H1 (cell line): ENCODE data around the gene RIPOR3. TPM values are rescaled to one million over a fixed set of nuclear protein-coding genes. Genes with fewer than 3 reads are reported as not detected.

Experiments used
- CTCF ChIA-PET: fragments of 300-600 bp; sonication (Branson Sonifier 250); formaldehyde crosslinking; loops from one replicate; lab custom pipeline; 2021; ENCODE audit not compliant: partially characterized antibody; lab: Charles Lee
- POLR2A ChIA-PET: fragments of 300-600 bp; sonication (Branson Sonifier 250); formaldehyde crosslinking; loops from one replicate; lab custom pipeline; 2021; ENCODE audit warnings: inconsistent platforms; ENCODE audit not compliant: partially characterized antibody; lab: Charles Lee
- DNase-seq, 2 experiments: peaks; one replicate each; pipeline versions ENCODE4 v3.0.0 to v3.0.0-alpha.2; 2010 to 2022; ENCODE audit warnings: low spot score in 2 of 2, low read depth in 1 of 2, mixed read lengths in 1 of 2
- FAIRE-seq: peaks from 2 replicates; lab custom pipeline; 2011; peaks lifted over from hg19 to GRCh38; lab: Jason Lieb, UNC
- H2AFZ ChIP-seq: 2 replicates; pipeline ENCODE4 v1.8.1; 2012; ENCODE audit warnings: low read length, inconsistent platforms
- H2AK5ac ChIP-seq: 2 replicates; pipeline ENCODE4 v1.6.1; 2013; ENCODE audit warnings: low read depth, low read length
- H2BK120ac ChIP-seq: replicated peaks from 2 replicates; pipeline ENCODE3; 2013; ENCODE audit warnings: low read depth, low read length, inconsistent platforms
- H2BK12ac ChIP-seq: 2 replicates; pipeline ENCODE4 v1.6.1; 2013; ENCODE audit warnings: low read depth, low read length
- H2BK15ac ChIP-seq: 2 replicates; pipeline ENCODE4 v1.6.1; 2013; ENCODE audit warnings: low read length
- H2BK20ac ChIP-seq: 2 replicates; pipeline ENCODE4 v1.6.1; 2013; ENCODE audit warnings: low read length
- H2BK5ac ChIP-seq: 2 replicates; pipeline ENCODE4 v1.6.1; 2013; ENCODE audit warnings: low read depth, low read length
- H3K14ac ChIP-seq: 2 replicates; pipeline ENCODE4 v1.6.1; 2013; ENCODE audit warnings: inconsistent platforms; ENCODE audit not compliant: insufficient read length
- H3K18ac ChIP-seq: 2 replicates; pipeline ENCODE4 v1.6.1; 2013; ENCODE audit warnings: low read length; ENCODE audit errors: extremely low read depth
- H3K23ac ChIP-seq: 2 replicates; pipeline ENCODE4 v1.6.1; 2013; ENCODE audit warnings: inconsistent platforms; ENCODE audit not compliant: insufficient read length
- H3K23me2 ChIP-seq: 2 replicates; pipeline ENCODE4 v1.6.1; 2013; ENCODE audit warnings: low read depth, low read length
- H3K27ac ChIP-seq: 2 replicates; pipeline ENCODE4 v1.6.1; 2011; ENCODE audit warnings: low read depth, low read length, inconsistent platforms
- H3K27me3 ChIP-seq, 4 experiments: replicated peaks in 1 of 4; 1 replicate in 1 of 4; 2 replicates in 3 of 4; pipeline versions ENCODE4 v1.6.1 to v1.8.1; 2011 to 2013; ENCODE audit warnings: low read length in 3 of 4, mild to moderate bottlenecking in 3 of 4, inconsistent platforms in 2 of 4, mixed read lengths in 2 of 4, moderate library complexity in 1 of 4; ENCODE audit not compliant: control insufficient read depth in 3 of 4, insufficient read depth in 3 of 4; ENCODE audit errors: extremely low read depth in 1 of 4
- H3K36me3 ChIP-seq, 4 experiments: 2 replicates each; pipeline versions ENCODE4 v1.6.1 to v1.8.1; 2011 to 2013; ENCODE audit warnings: mild to moderate bottlenecking in 4 of 4, low read length in 3 of 4, moderate library complexity in 2 of 4, control low read depth in 1 of 4, inconsistent platforms in 1 of 4; ENCODE audit not compliant: insufficient read depth in 4 of 4, control insufficient read depth in 2 of 4
- H3K4ac ChIP-seq: replicated peaks from 2 replicates; pipeline ENCODE3; 2013; ENCODE audit warnings: low read length, low read depth, mixed read lengths, inconsistent platforms; ENCODE audit not compliant: insufficient read length
- H3K4me1 ChIP-seq, 4 experiments: replicated peaks in 1 of 4; 1 replicate in 1 of 4; 2 replicates in 3 of 4; pipeline versions ENCODE4 v1.6.1 to v1.8.1; 2011 to 2013; ENCODE audit warnings: low read length in 3 of 4, inconsistent platforms in 2 of 4, mixed read lengths in 1 of 4; ENCODE audit not compliant: insufficient read depth in 4 of 4, control insufficient read depth in 3 of 4
- H3K4me2 ChIP-seq, 2 experiments: 2 replicates each; pipeline versions ENCODE4 v1.6.1 to v1.8.1; 2011 to 2013; ENCODE audit warnings: low read depth in 2 of 2, low read length in 2 of 2, control low read depth in 1 of 2, inconsistent platforms in 1 of 2, mild to moderate bottlenecking in 1 of 2; ENCODE audit not compliant: insufficient read depth in 1 of 2
- H3K4me3 ChIP-seq, 4 experiments: fragments of 200-600, 300-600 bp in 1 of 4; sonication (generic), shearing (Covaris generic), sonication (Bioruptor Twin) in 1 of 4; 2 replicates each; pipeline versions ENCODE4 v1.5.1 to v1.8.1; 2011 to 2016; ENCODE audit warnings: low read length in 4 of 4, low read depth in 3 of 4, control low read depth in 2 of 4, inconsistent platforms in 2 of 4, mild to moderate bottlenecking in 2 of 4, mixed read lengths in 1 of 4, moderate library complexity in 1 of 4; ENCODE audit not compliant: insufficient read depth in 2 of 4; ENCODE audit errors: extremely low read depth in 1 of 4
- H3K56ac ChIP-seq: replicated peaks from 2 replicates; pipeline ENCODE3; 2013; ENCODE audit warnings: low read depth, mild to moderate bottlenecking, mixed read lengths, low read length, inconsistent platforms; ENCODE audit not compliant: insufficient read length
- H3K79me1 ChIP-seq: 2 replicates; pipeline ENCODE4 v1.6.1; 2013; ENCODE audit warnings: low read depth, low read length, control low read depth
- H3K79me2 ChIP-seq, 2 experiments: 2 replicates each; pipeline versions ENCODE4 v1.6.1 to v1.8.1; 2012 to 2013; ENCODE audit warnings: low read length in 2 of 2, mild to moderate bottlenecking in 2 of 2, inconsistent platforms in 1 of 2; ENCODE audit not compliant: insufficient read depth in 2 of 2, control insufficient read depth in 1 of 2
- H3K9ac ChIP-seq, 4 experiments: replicated peaks in 1 of 4; 1 replicate in 1 of 4; 2 replicates in 3 of 4; pipeline versions ENCODE4 v1.6.1 to v1.8.1; 2011 to 2013; ENCODE audit warnings: low read depth in 3 of 4, low read length in 3 of 4, control low read depth in 2 of 4, mild to moderate bottlenecking in 2 of 4, moderate library complexity in 2 of 4, inconsistent platforms in 1 of 4; ENCODE audit errors: extremely low read depth in 1 of 4
- H3K9me3 ChIP-seq, 2 experiments: 2 replicates each; pipeline versions ENCODE4 v1.6.1 to v1.8.1; 2012 to 2013; ENCODE audit warnings: mild to moderate bottlenecking in 2 of 2, moderate library complexity in 2 of 2, control low read depth in 1 of 2, inconsistent platforms in 1 of 2, low read depth in 1 of 2, low read length in 1 of 2, mixed read lengths in 1 of 2; ENCODE audit not compliant: insufficient read depth in 2 of 2
- H4K20me1 ChIP-seq, 2 experiments: replicated peaks in 1 of 2; 2 replicates each; pipeline versions ENCODE3 to v1.8.1; 2011 to 2013; ENCODE audit warnings: inconsistent platforms in 2 of 2, low read length in 2 of 2, mild to moderate bottlenecking in 1 of 2; ENCODE audit not compliant: insufficient read depth in 2 of 2, control insufficient read depth in 1 of 2
- H4K5ac ChIP-seq: 2 replicates; pipeline ENCODE4 v1.6.1; 2013; ENCODE audit warnings: low read length, low read depth, mixed read lengths, inconsistent platforms; ENCODE audit not compliant: insufficient read length
- H4K8ac ChIP-seq: 2 replicates; pipeline ENCODE4 v1.8.0; 2013; ENCODE audit warnings: mild to moderate bottlenecking, moderate library complexity, low read length, inconsistent platforms; ENCODE audit not compliant: insufficient read depth; ENCODE audit errors: extremely low read depth
- H4K91ac ChIP-seq: replicated peaks from 2 replicates; pipeline ENCODE3; 2013; ENCODE audit warnings: low read length, mixed read lengths, inconsistent platforms; ENCODE audit not compliant: insufficient read length
- HDAC2 ChIP-seq, 2 experiments: fragments of 300-600 bp in 1 of 2; sonication (generic) in 1 of 2; IDR thresholded peaks; 2 replicates each; pipeline ENCODE4 v1.6.1; 2011 to 2012; ENCODE audit warnings: low read depth in 2 of 2, low read length in 2 of 2, mild to moderate bottlenecking in 2 of 2, moderate library complexity in 2 of 2, borderline replicate concordance in 1 of 2, inconsistent platforms in 1 of 2
- WGBS, 2 experiments: shearing (Covaris generic) in 1 of 2; methylation state at CpG; one replicate each; pipeline versions ENCODE4 v1.1.6 to v1.1.7; 2013 to 2015; ENCODE audit warnings: low lambda C conversion rate in 2 of 2, mixed read lengths in 2 of 2, inconsistent platforms in 1 of 2, low coverage in 1 of 2, missing lambda C conversion rate in 1 of 2; ENCODE audit not compliant: insufficient replicate concordance in 2 of 2, insufficient coverage in 1 of 2, insufficient read length in 1 of 2; ENCODE audit errors: extremely low coverage in 1 of 2, missing lambda C conversion rate in 1 of 2; 5-methylcytosine and 5-hydroxymethylcytosine counted together
- polyA plus RNA-seq, 7 experiments: library from polyadenylated mRNA; depleted of rRNA in 3 of 7; stranded (reverse) in 5 of 7; unstranded in 2 of 7; fragments of >200 nt in 5 of 7; fragments of 200-250 nt in 2 of 7; gene quantifications; 1 replicate in 5 of 7; 2 replicates in 1 of 7; 4 replicates in 1 of 7; pipeline versions ENCODE4 v1.2.1 to v1.2.3, GENCODE V29; 2011 to 2013; ENCODE audit warnings: missing spikeins in 2 of 7, mixed read lengths in 2 of 7
- total RNA-seq: library from RNA; stranded (reverse); fragmentation: NEBNext Ultra II Directional; extraction: Animal tissue kit (Norgen Biotek cat#: 25700); gene quantifications from 2 replicates; pipeline ENCODE4 v1.2.1, GENCODE V29; 2021

The RIPOR3 gene
- total and polyA plus RNA-seq, 2 of the 8 experiments (the other 6 are each of a cell fraction or from before 2014, with no cell fraction given), result 3.6 to 4.5 TPM

- Histone ChIP-seq H2BK120ac (no peak overlapping the region), H3K79me2 (no peaks in the 10 kb centered on the region), H3K9me3 (no peaks in the 10 kb centered on the region), H3K36me3 (no peaks in the 10 kb centered on the region), H2BK12ac (no peak overlapping the region), H3K4me2 (no peak overlapping the region), H3K56ac (no peak overlapping the region), H3K27me3 (no peaks in the 10 kb centered on the region), H2AFZ (no peak overlapping the region), H4K5ac (no peak overlapping the region), H3K4ac (no peak overlapping the region), H2BK5ac (no peak overlapping the region), H3K14ac (no peak overlapping the region), H3K23me2 (no peaks in the 10 kb centered on the region; the same call in 1 of the 2 replicates), H3K4me3 (no peak overlapping the region), H4K91ac (no peak overlapping the region), H2AK5ac (no peak overlapping the region), H3K23ac (no peak overlapping the region), H2BK20ac (no peak overlapping the region), H3K9ac (no peak overlapping the region), H2BK15ac (no peak overlapping the region), H3K18ac (no peak overlapping the region), H4K20me1 (no peaks in the 10 kb centered on the region), H3K27ac (no peak overlapping the region), H3K4me1 (peaks cover 0 to 6% (median 4%) of the 10 kb centered on the region in 4 experiments; a peak in 4 of 7 replicates), H4K8ac (no peak overlapping the region), H3K79me1 (no peaks in the 10 kb centered on the region)
- FAIRE-seq, result no peak
- CTCF ChIA-PET, result interaction anchor here (0.7 to 8.9 kb wide), 7 partner anchors 16 to 327 kb away, joined by 3 to 61 read pairs (median 3); no protein-coding TSS in a partner anchor
- DNase-seq, result no peak
- WGBS, 2 experiments, result 98% methylated on average over 5 of the region's 5 CpGs; no CpG with 5 or more reads in 1 of the 2 experiments
- POLR2A ChIA-PET, result interaction anchor here (1.1 kb wide), 1 partner anchor 29 kb away, joined by 3 read pairs; the partner anchor contains the start of gene RIPOR3
- no peak for TF ChIP-seq HDAC2 (IDR thresholded peaks at IDR 0.05; ENCODE audit: borderline replicate concordance in 1 of 2, low read depth in 2 of 2, low read length in 2 of 2)
These were observed 28.7 kb upstream of the RIPOR3 start for GRCh38 chr20:50720026-50720425.
